Neural progenitor cell (in vitro differentiated cells): ENCODE measurements around the gene CHRNA7.

Source experiments
- CTCF ChIP-seq: fragments of 200-600 bp; sonication (generic); IDR thresholded peaks from 2 replicates; pipeline ENCODE4 v1.5.1; 2017; ENCODE audit warnings: antibody characterized with exemption, mild to moderate bottlenecking
- EZH2 ChIP-seq: fragments of 200-600 bp; sonication (generic); IDR thresholded peaks from 2 replicates; pipeline ENCODE4 v1.6.1; 2017; ENCODE audit warnings: antibody characterized with exemption, mild to moderate bottlenecking, moderate library complexity

GRCh38 chr15:32096213-32096612, 65.9 kb downstream of the CHRNA7 start:
- TF ChIP-seq CTCF (no peak), EZH2 (no peak)
